Hematopoietic multipotent progenitor cell treated with erythropoietin and hydrocortisone succinate and interleukin-3 and kit ligand, for 15 days (in vitro differentiated cells): Measurements from ENCODE around the gene NT5C3B.
"Not testable (repeated sequence)": the region's sequence is repeated elsewhere in the genome, so short reads cannot be mapped to it uniquely, and the experiment has no call there.

Experiments used
- DNase-seq: peaks from one replicate; pipeline ENCODE4 v3.0.0-alpha.2; 2015; ENCODE audit warnings: low spot score

Gene NT5C3B

DNA sequence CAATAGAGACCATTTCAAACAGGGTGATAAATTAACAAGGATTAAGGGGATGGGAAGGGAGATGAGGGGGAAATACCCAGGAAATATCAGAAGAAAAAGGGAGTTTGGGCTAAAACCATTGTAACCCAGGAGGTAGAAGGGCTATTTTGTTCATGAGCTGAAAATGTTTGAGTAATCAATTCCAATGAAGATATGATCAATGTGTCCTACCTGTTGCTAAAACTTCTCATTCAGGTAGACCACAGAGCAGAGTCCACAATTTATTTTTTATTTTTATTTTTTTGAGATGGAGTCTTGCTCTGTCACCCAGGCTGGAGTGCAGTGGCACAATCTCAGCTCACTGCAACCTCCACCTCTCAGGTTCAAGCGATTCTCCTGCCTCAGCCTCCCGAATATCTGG is 3.4 kb upstream of the NT5C3B start:
- not testable (repeated sequence) for DNase-seq

DNA sequence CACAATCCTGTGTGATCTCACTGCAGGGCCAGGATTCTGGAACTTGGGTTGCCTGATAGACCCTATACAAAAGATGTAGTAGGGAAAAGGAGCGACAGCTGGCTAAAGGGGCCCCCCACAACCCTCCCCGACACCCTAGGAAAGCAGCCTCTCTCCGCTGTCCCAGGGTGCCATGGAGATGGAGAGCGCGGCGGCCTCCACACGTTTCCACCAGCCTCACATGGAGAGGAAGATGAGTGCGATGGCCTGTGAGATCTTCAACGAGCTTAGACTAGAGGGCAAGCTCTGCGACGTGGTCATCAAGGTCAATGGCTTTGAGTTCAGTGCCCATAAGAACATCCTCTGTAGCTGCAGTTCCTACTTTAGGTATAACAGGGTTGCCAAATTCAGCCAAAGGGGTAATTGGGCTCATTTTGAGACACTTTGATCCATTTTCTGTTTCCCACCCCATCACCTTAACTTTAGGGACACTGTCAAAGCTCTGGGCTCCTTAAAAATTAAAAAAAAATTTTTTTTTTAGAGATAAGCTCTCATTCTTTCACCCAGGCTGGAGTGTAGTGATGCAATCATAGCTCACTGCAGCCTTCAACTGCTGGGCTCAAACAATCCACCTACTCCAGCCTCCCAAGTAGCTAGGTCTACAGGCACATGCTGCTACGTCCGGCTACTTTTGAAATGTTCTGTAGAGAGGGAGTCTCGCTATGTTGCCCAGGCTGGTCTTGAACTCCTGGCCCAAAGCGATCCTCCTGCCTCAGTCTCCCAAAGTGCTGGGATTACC is 1.9 kb upstream of the NT5C3B start, which contains the start of gene KLHL10:
Gene KLHL10 (plus strand): TSS at position 65 of the 778 bp plus-strand sequence. CDS start 108 bp downstream, at position 173.
- no peak for DNase-seq

GRCh38 chr17:41836550-41837196 is 641 bp upstream of the NT5C3B start:
- no peak for DNase-seq

DNA sequence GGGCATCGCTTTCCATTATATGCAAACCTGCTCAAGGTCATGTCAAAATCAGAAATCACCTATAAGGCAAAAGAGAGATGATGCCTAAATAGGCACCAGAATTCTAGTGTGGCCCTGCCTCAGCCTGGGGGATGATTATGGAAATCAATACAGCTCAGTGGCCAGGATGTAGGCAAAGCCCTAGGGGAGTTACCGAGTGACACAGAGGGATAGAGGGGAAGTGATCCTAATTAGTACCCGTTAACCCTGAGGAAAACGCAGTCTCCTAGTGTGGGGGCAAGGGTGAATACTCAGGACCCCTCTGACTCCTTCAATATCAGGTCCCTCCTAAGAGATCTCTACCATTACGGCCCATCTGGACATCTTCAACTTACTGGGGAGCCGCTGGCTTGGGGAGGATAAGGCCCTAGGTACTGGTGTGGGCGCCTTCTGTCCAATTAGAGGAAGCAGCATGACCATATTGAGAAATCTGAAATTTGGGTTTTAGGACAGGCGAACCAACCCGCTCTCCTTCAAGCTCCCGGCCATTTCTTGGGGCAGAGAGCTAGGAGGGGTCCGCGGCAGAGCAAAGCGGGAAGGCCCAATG is 725 bp downstream of the NT5C3B start:
- no peak for DNase-seq

DNA sequence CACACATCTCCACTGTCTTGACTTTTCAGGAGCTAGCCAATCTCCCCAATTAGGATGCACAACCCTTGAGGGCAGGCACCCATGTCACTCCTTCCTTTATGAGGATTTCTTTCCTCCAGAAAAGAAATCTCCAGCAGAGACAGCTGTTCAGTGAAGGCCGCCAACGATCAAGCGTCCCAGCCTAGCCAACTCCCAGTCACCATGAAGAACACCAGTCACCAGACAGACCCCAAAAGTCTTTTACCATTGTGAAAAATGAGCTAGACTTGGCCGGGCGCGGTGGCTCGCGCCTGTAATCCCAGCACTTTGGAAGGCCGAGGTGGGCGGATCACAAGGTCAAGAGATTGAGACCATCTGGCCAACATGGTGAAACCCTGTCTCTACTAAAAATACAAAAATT is 6.1 kb downstream of the NT5C3B start:
- DNase-seq: not testable (repeated sequence)

DNA sequence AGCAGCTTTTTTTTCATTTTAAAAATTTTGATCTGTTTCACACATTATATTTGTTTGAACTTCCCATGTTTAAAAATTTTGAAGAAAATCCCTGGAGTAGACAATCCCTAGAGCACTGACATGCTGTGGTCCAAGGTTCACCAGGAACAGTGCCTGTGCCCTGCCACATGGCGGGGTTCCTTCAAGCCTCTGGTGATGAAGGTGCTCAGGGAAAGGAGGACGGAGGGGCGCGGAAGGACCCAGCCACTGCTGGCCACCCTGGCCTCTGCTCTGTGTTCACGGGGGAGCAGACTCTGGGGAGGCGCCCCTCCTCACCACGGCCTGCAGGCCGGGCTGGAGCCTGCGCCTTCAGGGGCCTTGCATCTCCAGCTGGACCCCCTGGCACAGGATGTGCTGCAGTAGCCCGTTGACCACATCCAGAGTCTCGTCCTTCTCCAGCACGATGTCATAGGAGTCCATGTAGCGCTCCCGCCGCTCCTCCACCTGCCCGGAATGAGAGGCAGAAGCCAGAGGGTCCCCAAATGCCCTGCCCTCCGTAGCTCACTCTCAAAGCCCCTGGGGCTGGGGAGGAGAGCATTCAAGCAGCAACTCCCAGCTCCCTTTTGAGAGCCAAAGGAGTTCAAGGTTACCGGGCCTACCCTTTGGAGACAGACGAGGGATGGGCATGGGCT is 10.7 kb downstream of the NT5C3B start:
- no peak for DNase-seq

DNA sequence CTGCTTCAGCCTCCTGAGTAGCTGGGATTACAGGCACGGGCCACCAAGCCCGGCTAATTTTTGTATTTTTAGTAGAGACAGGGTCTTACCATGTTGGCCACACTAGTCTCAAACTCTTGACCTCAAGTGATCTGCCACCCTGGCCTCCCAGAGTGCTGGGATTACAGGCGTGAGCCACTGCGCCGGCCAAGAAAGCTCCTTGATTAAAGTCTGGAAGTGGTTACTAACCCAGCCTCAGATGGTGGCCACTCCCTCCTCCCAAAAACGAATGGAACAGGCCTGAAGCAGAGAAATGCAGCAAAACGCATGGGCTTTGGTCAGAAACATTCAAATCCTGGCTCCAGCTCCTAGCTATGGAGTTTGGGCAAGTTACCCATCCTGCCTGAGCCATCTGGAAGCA is 11.9 kb downstream of the NT5C3B start:
- DNase-seq: no peak

DNA sequence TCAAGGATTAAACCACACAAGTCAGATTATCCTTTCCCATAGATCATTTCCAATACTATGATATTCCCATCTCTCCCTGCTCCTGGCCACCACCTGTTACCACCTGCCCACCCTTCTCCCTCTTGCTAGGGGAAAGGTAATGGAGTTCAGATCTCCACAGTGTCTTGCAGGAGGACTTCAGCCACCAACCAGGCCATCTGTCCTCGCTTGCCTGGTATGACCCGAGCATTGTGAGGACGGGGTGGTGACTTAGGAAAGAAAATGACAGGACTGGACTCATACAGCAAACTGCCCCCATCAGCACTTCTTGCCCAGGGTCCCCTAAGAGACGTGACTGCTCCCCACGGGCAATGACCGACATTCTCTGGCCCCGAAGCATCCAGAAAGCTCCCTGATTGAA is 12.5 kb downstream of the NT5C3B start:
- no peak for DNase-seq

DNA sequence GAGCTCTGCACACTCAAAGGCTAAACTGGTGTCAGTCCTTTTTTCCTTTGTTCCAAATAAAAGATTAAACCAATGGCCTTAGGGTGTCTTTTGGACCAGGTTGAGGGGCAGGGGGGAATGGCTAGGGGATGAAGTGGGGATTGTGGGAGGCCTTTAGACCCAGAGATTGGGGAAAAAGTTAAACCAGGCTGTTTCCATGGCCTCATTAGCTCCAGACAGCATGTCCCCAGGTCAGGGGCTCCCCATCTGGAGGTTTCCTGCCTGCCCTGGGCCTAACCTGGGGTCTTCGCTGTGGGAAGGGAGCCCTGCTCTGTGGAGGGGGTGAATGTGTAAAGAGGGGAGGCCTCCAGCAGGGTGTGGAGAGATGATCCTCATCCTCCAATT is 12.9 kb downstream of the NT5C3B start:
- no peak for DNase-seq

DNA sequence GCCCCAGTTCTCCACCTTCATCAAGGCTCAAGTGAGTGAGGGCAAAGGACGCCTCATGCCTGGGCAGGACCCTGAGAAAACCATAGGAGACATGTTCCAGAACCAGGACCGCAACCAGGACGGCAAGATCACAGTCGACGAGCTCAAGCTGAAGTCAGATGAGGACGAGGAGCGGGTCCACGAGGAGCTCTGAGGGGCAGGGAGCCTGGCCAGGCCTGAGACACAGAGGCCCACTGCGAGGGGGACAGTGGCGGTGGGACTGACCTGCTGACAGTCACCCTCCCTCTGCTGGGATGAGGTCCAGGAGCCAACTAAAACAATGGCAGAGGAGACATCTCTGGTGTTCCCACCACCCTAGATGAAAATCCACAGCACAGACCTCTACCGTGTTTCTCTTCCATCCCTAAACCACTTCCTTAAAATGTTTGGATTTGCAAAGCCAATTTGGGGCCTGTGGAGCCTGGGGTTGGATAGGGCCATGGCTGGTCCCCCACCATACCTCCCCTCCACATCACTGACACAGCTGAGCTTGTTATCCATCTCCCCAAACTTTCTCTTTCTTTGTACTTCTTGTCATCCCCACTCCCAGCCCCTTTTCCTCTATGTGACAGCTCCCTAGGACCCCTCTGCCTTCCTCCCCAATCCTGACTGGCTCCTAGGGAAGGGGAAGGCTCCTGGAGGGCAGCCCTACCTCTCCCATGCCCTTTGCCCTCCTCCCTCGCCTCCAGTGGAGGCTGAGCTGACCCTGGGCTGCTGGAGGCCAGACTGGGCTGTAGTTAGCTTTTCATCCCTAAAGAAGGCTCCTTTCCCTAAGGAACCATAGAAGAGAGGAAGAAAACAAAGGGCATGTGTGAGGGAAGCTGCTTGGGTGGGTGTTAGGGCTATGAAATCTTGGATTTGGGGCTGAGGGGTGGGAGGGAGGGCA is 13.6 kb downstream of the NT5C3B start:
- DNase-seq: no peak

DNA sequence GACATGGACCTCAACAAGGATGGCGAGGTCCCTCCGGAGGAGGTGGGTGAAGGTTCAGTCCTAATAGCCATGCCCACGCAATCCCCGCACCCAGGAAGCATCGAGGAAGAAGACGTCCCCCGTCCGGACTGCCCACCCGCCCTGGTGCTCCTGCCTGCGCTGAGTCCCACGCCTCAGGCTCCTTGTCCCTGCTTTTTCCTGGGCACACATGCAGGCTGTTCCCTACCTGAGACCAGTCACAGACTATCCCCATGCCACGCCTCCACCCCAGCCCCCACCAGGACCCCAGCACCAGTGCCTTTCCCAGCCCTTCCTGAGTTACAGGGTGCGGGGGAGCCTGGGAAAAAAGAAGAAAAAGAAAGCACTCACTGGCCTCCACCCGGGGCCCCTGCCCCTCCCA is 14.3 kb downstream of the NT5C3B start:
- DNase-seq: no peak

DNA sequence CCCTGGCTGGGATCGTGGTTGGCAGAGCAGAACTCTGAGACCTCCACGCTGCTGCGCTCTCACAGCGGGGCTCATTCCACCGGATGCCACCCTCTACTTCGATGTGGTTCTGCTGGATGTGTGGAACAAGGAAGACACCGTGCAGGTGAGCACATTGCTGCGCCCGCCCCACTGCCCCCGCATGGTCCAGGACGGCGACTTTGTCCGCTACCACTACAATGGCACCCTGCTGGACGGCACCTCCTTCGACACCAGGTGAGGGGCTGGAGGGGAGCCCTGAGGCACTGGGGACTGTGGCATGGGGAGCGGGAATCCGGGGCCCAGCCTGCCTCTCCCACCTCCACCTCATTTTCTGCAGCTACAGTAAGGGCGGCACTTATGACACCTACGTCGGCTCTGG is 18.0 kb downstream of the NT5C3B start:
- no peak for DNase-seq

GRCh38 chr17:41816637-41817320 is 19.3 kb downstream of the NT5C3B start:
- DNase-seq: no peak

DNA sequence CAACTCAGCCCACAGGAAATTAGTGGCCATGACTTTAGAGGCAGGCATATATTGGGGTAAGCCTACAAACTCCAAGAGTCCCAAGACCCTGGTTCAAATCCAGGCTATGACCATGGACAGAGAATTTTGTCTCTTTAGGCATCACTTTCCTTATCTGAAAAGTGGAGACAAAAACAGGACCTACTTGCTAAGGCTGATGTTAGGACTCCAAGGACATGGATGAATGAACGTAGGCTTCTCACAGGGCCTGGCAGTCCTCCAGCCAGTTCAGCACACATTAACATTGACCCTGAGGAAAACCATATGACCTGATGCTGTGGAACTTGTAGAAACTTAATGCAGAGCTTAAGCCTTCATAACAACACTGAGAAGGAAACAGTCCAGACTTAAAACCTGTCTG is 21.8 kb downstream of the NT5C3B start:
- DNase-seq: no peak

- no peak for DNase-seq
These were observed 22.3 kb downstream of the NT5C3B start for GRCh38 chr17:41813699-41814124.

DNA sequence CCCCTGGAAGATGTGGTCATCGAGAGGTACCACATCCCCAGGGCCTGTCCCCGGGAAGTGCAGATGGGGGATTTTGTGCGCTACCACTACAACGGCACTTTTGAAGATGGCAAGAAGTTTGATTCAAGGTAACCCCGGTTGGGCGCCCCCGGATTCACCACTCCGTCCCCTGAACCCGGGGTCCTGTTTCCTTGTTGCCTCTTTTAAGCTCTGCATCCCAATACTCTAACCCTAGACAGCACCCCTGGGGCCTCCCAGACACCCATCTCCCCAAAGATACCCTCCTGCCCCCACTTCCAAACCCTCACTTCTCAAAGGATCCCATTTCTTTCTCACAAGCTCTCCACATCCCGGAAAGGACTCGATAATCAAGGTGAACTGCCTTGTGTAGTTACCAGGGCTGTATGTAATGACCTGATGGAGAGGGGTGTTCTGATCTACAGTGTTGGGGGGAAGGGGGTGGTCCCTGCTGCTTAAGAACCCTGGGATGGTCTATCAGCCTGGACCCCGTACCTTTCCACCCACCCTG is 22.8 kb downstream of the NT5C3B start:
- DNase-seq: no peak

DNA sequence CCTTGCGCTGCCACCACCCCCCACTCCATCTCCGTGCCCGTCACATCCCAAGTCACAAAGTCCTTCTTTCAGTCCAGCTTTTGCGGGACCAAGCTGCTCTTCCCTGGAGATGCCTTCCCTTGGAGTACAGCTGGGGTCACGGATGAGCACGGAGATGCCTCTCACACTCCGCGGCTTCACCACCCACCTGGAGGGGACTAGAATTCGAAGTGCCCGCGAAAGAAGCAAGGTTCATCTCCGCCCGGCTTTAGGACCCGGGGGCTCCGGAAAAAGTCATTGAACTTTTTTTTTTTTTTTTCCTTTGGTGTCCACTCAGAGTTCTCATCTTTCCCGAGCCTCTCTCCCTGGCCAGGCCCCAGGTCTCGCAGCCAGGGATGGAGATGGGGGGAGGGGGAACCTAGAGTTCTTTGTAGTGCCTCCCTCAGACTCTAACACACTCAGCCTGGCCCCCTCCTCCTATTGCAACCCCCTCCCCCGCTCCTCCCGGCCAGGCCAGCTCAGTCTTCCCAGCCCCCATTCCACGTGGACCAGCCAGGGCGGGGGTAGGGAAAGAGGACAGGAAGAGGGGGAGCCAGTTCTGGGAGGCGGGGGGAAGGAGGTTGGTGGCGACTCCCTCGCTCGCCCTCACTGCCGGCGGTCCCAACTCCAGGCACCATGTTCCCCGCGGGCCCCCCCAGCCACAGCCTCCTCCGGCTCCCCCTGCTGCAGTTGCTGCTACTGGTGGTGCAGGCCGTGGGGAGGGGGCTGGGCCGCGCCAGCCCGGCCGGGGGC is 23.5 kb downstream of the NT5C3B start, which contains the start of gene FKBP10:
Gene FKBP10 (plus strand): TSS at position 624 of the 771 bp plus-strand sequence. CDS start 31 bp downstream, at position 655.
- DNase-seq: no peak

- DNase-seq: no peak
These were observed 24.3 kb downstream of the NT5C3B start, which contains the start of gene P3H4 for GRCh38 chr17:41811549-41812380. Gene P3H4, minus strand, starts transcription at chr17:41811949. Its CDS starts 34 bp downstream, at chr17:41811915.
